Bronchial epithelial cell (primary cell): Measurements from ENCODE around the gene MCU. TPM values are rescaled to one million over a fixed set of nuclear protein-coding genes. Genes with fewer than 3 reads are reported as not detected.

Experiments
- DNase-seq: peaks from one replicate; pipeline ENCODE4 v3.0.0-alpha.2; 2010; ENCODE audit warnings: low read depth
- FAIRE-seq: peaks from 2 replicates; lab custom pipeline; 2011; peaks lifted over from hg19 to GRCh38; lab: Jason Lieb, UNC
- H3K27me3 ChIP-seq: 2 replicates; pipeline ENCODE4 v1.5.1; 2011; ENCODE audit warnings: low read length; ENCODE audit not compliant: control insufficient read depth, insufficient read depth
- H3K36me3 ChIP-seq: 2 replicates; pipeline ENCODE4 v1.5.1; 2011; ENCODE audit warnings: low read length; ENCODE audit not compliant: control insufficient read depth, insufficient read depth
- H3K4me3 ChIP-seq: 2 replicates; pipeline ENCODE4 v1.5.1; 2011; ENCODE audit warnings: mild to moderate bottlenecking, low read depth, low read length, control low read depth
- total RNA-seq: library from RNA; depleted of rRNA; stranded (reverse); fragments of >200 nt; gene quantifications from 2 replicates; pipeline ENCODE4 v1.2.1, GENCODE V29; 2014
- TF ChIP-seq, protein P1 (sequence below): IDR thresholded peaks from 2 replicates; pipeline ENCODE4 v1.5.1; 2011; ENCODE audit warnings: mild to moderate bottlenecking, moderate library complexity, low read length, control low read depth, inconsistent platforms; ENCODE audit not compliant: insufficient read depth, severe bottlenecking

Gene MCU
- total RNA-seq, 1 donor from 2014 or later = 38.7 TPM

DNA sequence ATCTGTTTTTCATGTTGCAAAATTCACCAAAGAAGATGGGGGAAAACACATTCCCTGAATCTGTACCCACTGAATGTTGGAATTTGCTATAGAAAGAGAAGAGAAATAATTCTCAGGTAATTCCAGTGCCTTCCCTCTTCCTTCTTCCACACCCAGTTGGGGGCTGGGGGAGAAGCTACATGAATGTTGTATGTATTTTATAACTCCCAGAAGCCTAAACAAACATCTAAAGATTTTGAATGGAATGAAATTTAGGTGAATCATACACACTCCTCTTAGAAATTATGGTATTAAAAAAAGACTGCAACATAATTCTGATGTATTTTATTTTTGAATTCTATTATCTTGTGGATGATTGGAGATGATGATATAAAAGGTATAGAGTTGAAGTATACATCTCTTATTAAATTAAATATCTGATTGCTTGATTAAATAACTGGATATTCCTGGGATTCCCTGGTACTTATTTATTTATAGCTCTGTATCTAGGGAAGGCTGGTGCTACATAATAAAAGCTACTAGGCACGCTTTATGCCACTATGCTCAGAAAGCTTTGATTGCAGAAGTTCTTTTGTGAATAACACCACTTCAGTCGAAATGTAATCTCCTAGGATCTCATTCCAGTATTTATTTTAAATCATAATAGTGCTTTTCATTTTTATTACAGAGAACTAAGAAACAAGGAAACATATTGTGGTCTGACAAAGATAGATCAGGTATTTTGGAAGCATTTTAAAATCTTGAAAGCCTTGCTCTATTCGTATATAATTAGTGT is 98.5 kb downstream of the MCU start:
- DNase-seq (no peak), FAIRE-seq (no peak)
- no peak overlapping the region for H3K4me3 ChIP-seq
- no peaks in the 10 kb centered on the region for H3K27me3 ChIP-seq
- H3K36me3 ChIP-seq = no peaks in the 10 kb centered on the region
- TF ChIP-seq, protein P1, sequence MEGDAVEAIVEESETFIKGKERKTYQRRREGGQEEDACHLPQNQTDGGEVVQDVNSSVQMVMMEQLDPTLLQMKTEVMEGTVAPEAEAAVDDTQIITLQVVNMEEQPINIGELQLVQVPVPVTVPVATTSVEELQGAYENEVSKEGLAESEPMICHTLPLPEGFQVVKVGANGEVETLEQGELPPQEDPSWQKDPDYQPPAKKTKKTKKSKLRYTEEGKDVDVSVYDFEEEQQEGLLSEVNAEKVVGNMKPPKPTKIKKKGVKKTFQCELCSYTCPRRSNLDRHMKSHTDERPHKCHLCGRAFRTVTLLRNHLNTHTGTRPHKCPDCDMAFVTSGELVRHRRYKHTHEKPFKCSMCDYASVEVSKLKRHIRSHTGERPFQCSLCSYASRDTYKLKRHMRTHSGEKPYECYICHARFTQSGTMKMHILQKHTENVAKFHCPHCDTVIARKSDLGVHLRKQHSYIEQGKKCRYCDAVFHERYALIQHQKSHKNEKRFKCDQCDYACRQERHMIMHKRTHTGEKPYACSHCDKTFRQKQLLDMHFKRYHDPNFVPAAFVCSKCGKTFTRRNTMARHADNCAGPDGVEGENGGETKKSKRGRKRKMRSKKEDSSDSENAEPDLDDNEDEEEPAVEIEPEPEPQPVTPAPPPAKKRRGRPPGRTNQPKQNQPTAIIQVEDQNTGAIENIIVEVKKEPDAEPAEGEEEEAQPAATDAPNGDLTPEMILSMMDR = no peak

GRCh38 chr10:72792288-72792687 is 100.3 kb downstream of the MCU start:
- FAIRE-seq (no peak), DNase-seq (no peak)
- Histone ChIP-seq H3K36me3 (no peaks in the 10 kb centered on the region), H3K4me3 (no peak overlapping the region), H3K27me3 (no peaks in the 10 kb centered on the region)
- TF ChIP-seq, protein P1 = no peak

- Histone ChIP-seq H3K27me3 (no peaks in the 10 kb centered on the region), H3K4me3 (no peak overlapping the region), H3K36me3 (no peaks in the 10 kb centered on the region)
- DNase-seq (no peak), FAIRE-seq (no peak)
- TF ChIP-seq, protein P1 = no peak
Observed at GRCh38 chr10:72793752-72794151, 101.8 kb downstream of the MCU start.

GRCh38 chr10:72794260-72794659 is 102.3 kb downstream of the MCU start:
- TF ChIP-seq, protein P1 = no peak
- H3K36me3 ChIP-seq = no peaks in the 10 kb centered on the region
- no peak overlapping the region for H3K4me3 ChIP-seq
- DNase-seq (peak; percentile 20), FAIRE-seq (no peak)
- no peaks in the 10 kb centered on the region for H3K27me3 ChIP-seq

DNA sequence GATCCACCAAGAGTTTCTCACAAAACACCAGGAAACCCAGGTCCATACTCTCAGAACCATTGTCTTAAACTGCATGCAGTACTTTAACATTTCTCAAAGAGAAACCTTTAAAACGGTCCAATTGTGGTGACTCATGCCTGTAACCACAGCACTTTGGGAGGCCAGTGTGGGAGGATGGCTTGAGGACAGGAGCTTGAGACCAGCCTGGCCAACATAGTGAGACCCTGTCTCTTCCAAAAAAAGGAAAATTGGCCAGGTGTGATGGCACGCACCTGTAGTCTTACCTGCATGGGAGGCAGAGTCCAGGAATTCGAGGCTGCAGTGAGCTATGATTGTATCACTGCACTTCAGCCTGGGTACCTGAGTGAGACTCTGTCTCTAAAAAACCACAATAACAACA is 104.1 kb downstream of the MCU start:
- no peaks in the 10 kb centered on the region for H3K27me3 ChIP-seq
- TF ChIP-seq, protein P1 = no peak
- DNase-seq = peak; percentile 7
- no peak for FAIRE-seq
- H3K36me3 ChIP-seq = no peaks in the 10 kb centered on the region
- H3K4me3 ChIP-seq = no peak overlapping the region
